GM21737 (cell line): ENCODE measurements around the gene MYL2.

Source experiments
- ATAC-seq: cut with Tn5 transposase; IDR thresholded peaks from one replicate; pipeline ENCODE4 v1.9.1; 2021; ENCODE audit warnings: mild to moderate bottlenecking, moderate library complexity; ENCODE audit not compliant: unreplicated experiment

The MYL2 gene

DNA sequence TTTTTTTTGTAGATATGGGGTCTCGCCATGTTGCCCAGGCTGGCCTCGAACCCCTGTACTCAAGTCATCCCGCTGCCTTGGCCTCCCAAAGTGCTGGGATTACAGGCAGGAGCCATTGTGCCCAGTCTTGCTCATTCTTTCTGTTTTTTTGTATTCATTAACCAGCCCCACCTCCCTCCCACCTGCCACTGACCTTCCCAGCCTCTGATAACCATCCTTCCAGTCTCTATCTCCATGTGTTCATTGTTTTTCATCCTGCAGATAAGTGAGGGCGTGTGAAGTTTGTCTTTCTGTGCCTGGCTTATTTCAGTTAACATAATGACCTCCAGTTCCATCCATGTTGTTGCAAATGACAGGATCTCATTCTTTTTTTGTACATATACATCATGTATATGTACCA lies 19.0 kb downstream of the MYL2 start:
- ATAC-seq: no peak

DNA sequence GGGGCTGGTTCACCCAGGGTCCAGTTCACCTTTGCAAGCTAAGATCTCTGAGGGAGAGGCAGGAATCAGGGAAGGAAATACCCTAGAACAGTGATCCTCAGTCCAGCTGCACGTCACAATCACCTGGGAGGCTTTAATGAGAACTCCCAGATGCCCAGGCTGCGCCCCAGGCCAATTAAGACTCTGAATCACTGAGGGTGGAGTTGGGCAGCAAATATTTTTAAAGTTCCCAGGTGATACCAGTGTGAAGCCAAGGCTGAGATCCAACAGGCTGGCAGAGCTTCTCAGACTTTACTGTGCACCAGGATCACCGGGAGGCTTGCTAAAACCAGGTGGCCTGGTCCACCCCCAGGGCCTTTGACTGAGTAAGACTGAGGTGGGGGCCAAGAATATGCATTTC lies 23.8 kb downstream of the MYL2 start:
- ATAC-seq: no peak

DNA sequence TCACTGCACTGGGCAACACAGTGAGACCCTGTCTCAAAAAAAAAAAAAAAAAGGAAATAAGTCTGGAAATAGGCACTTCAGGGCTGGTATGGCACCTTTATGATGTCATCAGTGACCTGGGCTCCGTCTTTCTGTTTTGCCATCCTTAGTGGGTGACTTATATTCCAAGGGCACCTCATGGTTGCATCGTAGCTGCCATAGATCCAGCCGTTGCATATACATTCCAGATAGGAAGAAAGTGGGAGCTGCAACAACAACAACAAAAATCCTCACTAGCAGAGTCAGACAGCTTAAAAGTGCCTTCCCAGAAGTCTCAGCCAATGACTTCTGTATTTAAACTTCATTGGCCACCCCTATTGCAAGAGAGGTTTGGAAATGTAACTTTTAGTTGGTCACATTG lies 26.4 kb downstream of the MYL2 start:
- no peak for ATAC-seq

- ATAC-seq: no peak
Observed at GRCh38 chr12:110889361-110889760, 31.0 kb downstream of the MYL2 start.

- ATAC-seq: no peak
Observed at GRCh38 chr12:110888256-110888991, 32.0 kb downstream of the MYL2 start.

- no peak for ATAC-seq
Observed at GRCh38 chr12:110885152-110885840, 35.1 kb downstream of the MYL2 start.

DNA sequence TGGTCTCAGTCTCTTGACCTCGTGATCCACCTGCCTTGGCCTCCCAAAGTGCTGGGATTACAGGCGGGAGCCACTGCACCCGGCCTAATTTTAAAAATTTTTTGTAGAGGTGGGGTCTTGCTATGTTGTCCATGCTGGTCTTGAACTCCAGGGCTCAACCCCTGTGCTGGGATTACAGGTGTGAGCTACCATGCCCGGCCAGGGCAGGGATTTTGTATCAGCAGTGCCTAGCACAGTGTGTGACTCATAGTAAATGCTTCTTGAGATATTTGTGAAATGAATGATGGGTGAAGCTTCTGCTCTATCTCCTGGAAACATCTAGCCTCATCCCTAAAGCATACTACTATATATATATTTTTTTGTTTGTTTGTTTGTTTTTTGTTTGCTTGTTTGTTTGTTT lies 37.1 kb downstream of the MYL2 start:
- ATAC-seq: no peak

GRCh38 chr12:110880651-110881050 lies 39.7 kb downstream of the MYL2 start:
- ATAC-seq: no peak

DNA sequence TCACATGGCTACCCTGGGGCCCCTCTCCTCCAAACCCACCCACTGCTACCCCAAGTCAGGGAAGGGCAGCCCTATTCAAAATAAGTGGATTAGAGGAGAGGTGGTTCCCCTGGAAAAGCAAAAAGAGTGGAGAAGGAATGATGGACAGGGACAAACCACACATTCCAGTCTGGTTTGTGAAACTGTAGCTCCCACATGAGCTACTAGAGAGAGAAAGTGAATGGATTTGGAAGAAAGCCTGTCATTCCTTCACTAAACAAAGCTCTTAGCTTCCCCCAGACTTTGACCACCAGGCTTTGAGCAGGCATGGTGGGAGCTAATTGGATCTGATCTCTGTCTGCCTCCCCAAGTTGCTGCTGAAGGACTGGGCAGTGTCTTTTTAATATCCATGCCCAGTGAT lies 45.6 kb downstream of the MYL2 start:
- ATAC-seq: no peak

DNA sequence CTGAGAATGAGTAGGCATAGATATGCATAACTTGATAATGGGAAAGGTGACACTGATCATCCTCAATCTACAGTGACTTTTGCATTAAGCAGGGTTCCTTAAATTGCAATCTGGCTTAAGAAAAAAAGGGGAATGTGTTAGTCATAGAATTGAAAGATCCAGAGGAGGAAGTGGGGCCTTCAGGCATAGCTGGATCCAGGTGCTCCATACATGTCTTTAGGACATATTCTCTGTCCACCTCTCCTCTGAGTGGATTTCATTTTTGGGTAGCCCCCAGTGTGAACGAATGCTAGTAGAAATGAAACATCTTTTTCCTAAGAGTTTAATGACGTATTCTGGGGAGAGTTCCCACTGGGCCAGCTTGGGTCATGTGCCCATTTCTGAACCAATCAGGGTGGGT lies 46.0 kb downstream of the MYL2 start:
- ATAC-seq: no peak

- no peak for ATAC-seq
Observed at GRCh38 chr12:110872100-110872499, 48.3 kb downstream of the MYL2 start.

DNA sequence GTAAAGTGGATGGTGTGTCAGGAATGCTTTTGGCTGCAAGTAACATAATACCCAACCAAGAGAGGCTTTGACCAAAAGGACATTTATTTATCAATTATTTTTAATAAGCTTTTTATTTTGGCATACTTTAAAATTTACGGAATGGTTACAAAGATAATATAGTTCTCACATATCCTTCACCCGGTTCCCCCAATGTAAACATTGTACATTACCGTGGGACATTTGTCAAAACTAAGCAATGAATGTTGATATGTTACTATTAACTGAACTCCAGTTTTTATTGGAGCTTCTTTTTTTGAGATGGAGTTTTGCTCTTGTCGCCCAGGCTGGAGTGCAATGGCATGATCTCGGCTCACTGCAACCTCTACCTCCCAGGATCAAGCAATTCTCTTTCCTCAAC lies 50.6 kb downstream of the MYL2 start:
- no peak for ATAC-seq

DNA sequence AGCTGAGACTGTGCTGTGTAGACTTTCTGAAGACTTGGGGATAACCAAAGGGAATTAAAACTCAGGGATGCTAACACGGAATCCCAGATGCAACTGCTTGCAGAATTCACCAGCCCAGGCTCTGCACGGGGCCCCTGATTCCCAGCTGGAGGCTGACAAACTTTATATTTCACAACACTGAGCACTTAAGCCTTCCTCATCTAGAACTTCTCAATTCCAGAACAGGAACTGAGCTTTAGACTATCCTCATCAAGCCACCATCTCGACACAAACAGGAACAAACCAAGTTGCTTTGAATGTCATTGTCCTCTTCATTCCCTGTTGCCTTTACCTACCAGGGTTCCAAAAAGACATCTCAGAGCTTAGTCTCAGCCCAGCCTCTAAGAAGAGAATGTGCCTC lies 51.4 kb downstream of the MYL2 start:
- no peak for ATAC-seq

DNA sequence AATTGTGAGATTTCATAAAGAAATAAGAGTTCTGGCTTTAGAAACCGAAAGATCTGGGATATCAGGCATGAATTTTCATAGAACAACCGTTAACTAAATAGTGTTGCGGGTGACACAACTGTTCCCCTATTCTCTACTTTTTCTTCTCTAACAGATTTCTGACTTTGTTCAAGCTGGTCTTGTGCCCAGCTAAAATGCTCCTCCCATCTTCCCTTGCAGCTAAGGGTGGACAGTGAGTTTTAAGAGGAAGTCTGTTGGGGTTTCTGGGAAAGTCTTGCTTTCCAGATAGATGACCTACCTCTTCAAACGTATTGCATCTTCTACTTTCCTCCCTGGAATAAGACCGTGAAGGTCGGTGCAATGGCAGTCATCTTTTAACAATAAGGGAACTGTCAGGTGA lies 54.9 kb downstream of the MYL2 start:
- ATAC-seq: no peak

DNA sequence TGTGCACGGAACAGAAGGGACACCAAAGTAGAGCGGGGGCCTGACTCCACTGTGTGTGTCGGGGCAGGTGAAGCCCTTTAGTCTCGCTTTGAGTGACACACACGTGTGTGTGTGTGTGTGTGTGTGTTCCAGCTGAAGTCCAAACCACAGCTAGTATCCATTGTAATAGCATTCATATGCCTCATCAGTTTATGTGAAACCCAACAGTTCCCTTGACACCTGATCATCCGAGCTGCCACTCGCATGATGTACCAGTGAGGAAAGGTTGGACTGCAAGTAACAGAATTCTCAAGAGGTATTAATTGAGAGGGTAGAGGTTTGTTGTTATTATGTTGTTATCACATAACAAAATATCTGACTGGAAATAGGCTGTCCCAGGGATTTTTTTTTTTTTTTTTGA lies 57.2 kb downstream of the MYL2 start:
- ATAC-seq: no peak

DNA sequence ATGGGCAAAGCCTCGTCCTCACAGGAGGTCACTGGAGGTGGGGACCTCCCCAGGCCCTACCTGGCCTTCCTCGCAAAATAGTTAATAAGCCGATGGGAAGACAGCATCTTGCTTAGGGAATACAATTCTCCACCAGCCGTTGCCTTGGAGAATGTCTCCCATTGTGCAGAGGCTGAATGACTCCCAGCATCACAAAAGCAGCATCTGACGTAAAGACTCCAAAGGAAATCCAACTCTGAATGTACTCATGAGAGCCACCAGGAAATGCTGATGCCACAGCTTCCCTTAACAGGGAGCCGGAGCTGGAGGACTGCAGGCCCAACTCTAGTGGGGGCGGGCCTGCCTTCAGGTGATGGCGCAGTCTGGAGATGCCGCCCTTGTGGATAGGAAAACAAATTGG lies 58.0 kb downstream of the MYL2 start:
- ATAC-seq: no peak

- no peak for ATAC-seq
Observed at GRCh38 chr12:110861729-110862128, 58.6 kb downstream of the MYL2 start.
